ENCODE measurements around the gene SLC7A6.

The SLC7A6 gene

DNA sequence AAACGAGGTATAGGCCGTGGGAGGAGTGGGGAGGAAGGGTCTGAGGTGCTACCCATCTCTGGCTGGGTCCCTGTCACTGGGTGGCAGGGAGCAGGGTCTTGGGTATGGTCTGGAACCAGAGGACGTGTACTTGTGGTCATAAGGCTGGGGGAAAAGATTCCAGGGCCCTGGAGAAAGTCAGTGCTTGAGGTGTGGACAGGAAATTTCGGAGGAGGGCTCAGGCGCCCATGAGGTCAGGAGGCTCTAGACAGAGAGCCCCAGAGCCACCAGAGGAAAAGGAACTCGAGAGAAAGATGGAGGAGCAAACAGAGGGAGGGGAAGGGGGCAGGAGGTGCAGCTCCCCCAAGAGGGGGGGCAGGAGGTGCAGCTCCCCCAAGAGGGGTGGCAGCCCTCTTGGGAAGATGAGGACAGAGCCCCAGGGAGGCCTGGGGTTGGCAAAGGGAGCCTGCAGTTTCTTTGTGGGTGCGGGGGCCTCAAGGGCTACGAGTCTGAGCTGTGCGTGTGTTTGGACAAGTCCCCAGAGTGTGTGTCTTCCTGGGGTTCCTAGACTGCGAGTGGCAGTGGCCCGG, 683 bp upstream of the SLC7A6 start:
- Histone ChIP-seq H3K4me3 (ENCODE audit: low read length, poor library complexity, severe bottlenecking) (peak overlapping the region; percentile 76), H3K36me3 (ENCODE audit: insufficient read depth, low read length) (peaks cover 10% of the 10 kb centered on the region; the same call in 1 of the 2 replicates), H3K9me2 (replicated peaks; ENCODE audit: low read depth, low read length) (no peaks in the 10 kb centered on the region), H3K27me3 (ENCODE audit: insufficient read depth, low read length, poor library complexity, severe bottlenecking) (no peaks in the 10 kb centered on the region), H3K79me2 (ENCODE audit: insufficient read depth, low read length) (peaks cover 42% of the 10 kb centered on the region), H3F3A (ENCODE audit: low read depth) (no peaks in the 10 kb centered on the region), H2AFZ (ENCODE audit: low read length) (peak overlapping the region; percentile 80), H4K20me1 (ENCODE audit: insufficient read depth, low read length, poor library complexity, severe bottlenecking) (peaks cover 9% of the 10 kb centered on the region), H3K4me2 (ENCODE audit: low read depth, low read length, poor library complexity, severe bottlenecking) (peak overlapping the region; percentile 78), H3K9ac (ENCODE audit: low read depth, low read length, poor library complexity, severe bottlenecking) (peak overlapping the region; percentile 89), H3K4me1 (ENCODE audit: insufficient read depth, low read length, poor library complexity, severe bottlenecking) (peaks cover 18% of the 10 kb centered on the region), H3K9me3 (ENCODE audit: insufficient read depth, low read depth, low read length) (no peaks in the 10 kb centered on the region)
- TF ChIP-seq, protein P1, sequence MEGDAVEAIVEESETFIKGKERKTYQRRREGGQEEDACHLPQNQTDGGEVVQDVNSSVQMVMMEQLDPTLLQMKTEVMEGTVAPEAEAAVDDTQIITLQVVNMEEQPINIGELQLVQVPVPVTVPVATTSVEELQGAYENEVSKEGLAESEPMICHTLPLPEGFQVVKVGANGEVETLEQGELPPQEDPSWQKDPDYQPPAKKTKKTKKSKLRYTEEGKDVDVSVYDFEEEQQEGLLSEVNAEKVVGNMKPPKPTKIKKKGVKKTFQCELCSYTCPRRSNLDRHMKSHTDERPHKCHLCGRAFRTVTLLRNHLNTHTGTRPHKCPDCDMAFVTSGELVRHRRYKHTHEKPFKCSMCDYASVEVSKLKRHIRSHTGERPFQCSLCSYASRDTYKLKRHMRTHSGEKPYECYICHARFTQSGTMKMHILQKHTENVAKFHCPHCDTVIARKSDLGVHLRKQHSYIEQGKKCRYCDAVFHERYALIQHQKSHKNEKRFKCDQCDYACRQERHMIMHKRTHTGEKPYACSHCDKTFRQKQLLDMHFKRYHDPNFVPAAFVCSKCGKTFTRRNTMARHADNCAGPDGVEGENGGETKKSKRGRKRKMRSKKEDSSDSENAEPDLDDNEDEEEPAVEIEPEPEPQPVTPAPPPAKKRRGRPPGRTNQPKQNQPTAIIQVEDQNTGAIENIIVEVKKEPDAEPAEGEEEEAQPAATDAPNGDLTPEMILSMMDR (conservative IDR thresholded peaks at IDR 0.05; ENCODE audit: low read length): peak; percentile 77; the same call in 1 of the 2 replicates
- no peak for TF ChIP-seq EZH2phosphoT487 (IDR thresholded peaks at IDR 0.05; ENCODE audit: borderline replicate concordance)

DNA sequence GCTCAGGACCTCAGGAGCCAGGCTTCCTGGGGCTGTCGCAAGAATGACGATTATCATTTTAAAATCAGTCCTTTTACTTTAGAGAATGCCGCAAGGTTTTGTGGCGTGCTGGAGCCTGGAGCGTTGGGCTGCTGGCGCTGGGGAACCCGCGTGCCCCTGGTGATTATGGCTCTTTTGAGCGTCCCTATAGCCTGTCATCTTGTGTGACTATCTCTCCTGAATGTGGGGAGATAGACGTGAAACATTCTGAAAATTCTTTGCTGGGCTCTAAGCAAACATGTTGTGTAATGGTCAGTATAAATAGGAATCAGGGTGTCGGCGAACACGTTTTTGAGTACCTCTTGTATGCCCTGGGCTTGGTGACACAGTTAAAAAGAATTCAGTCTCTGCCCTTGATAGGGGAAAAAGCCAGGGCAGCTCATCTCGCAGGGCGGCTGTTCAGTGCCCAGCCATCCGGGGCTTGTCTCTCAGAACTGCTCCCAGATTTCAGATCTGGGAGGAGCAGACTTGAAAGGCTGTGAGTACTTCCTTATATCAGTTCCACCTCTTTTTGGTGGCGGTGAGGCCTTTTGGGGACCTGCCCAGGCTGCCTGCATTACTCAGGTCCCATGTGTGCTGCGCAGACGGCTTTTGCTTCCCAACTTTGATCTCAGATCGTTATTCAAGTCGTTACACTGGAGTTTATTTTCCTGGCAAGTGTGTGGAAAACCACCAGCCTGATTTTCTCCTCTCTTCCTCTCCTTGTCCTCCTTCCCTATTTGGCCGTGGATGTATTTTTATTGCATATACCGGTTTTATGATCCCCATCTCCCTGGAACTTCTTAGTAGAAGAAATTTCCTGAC, 973 bp downstream of the SLC7A6 start:
- TF ChIP-seq EZH2phosphoT487 (IDR thresholded peaks at IDR 0.05; ENCODE audit: borderline replicate concordance): no peak
- TF ChIP-seq, protein P1 (conservative IDR thresholded peaks at IDR 0.05; ENCODE audit: low read length): no peak
- peaks cover 18% of the 10 kb centered on the region for H4K20me1 ChIP-seq (ENCODE audit: insufficient read depth, low read length, poor library complexity, severe bottlenecking)
- no peaks in the 10 kb centered on the region for H3K36me3 ChIP-seq (ENCODE audit: insufficient read depth, low read length)
- H3K4me1 ChIP-seq (ENCODE audit: insufficient read depth, low read length, poor library complexity, severe bottlenecking): peaks cover 18% of the 10 kb centered on the region
- H3K79me2 ChIP-seq (ENCODE audit: insufficient read depth, low read length): peaks cover 58% of the 10 kb centered on the region
- H3K9ac ChIP-seq (ENCODE audit: low read depth, low read length, poor library complexity, severe bottlenecking): peak overlapping the region; percentile 89
- no peaks in the 10 kb centered on the region for H3F3A ChIP-seq (ENCODE audit: low read depth)
- no peaks in the 10 kb centered on the region for H3K9me3 ChIP-seq (ENCODE audit: insufficient read depth, low read depth, low read length)
- H3K27me3 ChIP-seq (ENCODE audit: insufficient read depth, low read length, poor library complexity, severe bottlenecking): no peaks in the 10 kb centered on the region
- H3K4me3 ChIP-seq (ENCODE audit: low read length, poor library complexity, severe bottlenecking): peak overlapping the region; percentile 76
- peak overlapping the region; percentile 81 for H3K4me2 ChIP-seq (ENCODE audit: low read depth, low read length, poor library complexity, severe bottlenecking)
- peak overlapping the region; percentile 87 for H2AFZ ChIP-seq (ENCODE audit: low read length)
- H3K9me2 ChIP-seq (replicated peaks; ENCODE audit: low read depth, low read length): no peaks in the 10 kb centered on the region

DNA sequence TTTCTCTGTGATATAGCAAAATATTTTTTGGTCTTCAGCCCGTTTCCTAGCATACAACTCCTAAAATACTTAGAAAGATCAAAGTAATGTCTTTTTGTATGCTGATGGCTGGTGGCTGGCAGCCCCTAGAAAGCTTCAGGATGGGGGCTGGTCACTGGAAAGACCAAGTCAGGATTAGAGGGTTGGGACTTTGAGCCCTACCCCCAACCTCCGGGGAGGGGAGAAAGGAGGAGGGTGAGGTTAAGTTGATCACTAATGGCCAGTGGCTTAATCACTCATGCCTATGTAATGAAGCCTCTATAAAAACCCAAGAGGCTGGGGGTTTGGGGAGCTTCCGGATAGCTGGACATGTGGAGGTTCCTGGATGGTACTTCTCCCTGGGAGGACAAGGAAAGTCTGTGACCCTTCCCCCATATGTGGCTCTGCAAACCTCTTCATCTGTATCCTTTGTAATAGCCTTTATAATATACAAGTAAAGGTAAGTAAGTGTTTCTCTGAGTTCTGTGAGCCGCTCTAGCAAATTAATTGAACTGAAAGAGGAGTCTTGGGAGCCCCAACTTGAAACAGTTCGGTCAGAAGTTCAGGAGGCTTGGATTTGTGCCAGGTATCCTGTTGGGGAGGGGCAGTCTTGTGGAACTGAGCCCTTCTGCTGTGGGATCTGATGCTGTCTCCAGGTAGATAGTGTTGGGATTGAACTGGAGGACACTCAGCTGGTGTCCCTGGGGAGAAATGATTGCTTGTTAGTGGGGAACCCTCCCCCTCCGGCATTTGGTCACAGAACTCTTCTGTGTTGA, 3.5 kb downstream of the SLC7A6 start:
- H4K20me1 ChIP-seq (ENCODE audit: insufficient read depth, low read length, poor library complexity, severe bottlenecking): peaks cover 22% of the 10 kb centered on the region
- peaks cover 83% of the 10 kb centered on the region for H3K79me2 ChIP-seq (ENCODE audit: insufficient read depth, low read length)
- no peaks in the 10 kb centered on the region for H3K9me2 ChIP-seq (replicated peaks; ENCODE audit: low read depth, low read length)
- H3K9ac ChIP-seq (ENCODE audit: low read depth, low read length, poor library complexity, severe bottlenecking): peak overlapping the region; percentile 30
- no peak for TF ChIP-seq EZH2phosphoT487 (IDR thresholded peaks at IDR 0.05; ENCODE audit: borderline replicate concordance)
- TF ChIP-seq, protein P1 (conservative IDR thresholded peaks at IDR 0.05; ENCODE audit: low read length): no peak
- no peaks in the 10 kb centered on the region for H3K27me3 ChIP-seq (ENCODE audit: insufficient read depth, low read length, poor library complexity, severe bottlenecking)
- no peaks in the 10 kb centered on the region for H3K36me3 ChIP-seq (ENCODE audit: insufficient read depth, low read length)
- H3F3A ChIP-seq (ENCODE audit: low read depth): no peaks in the 10 kb centered on the region
- no peak overlapping the region for H2AFZ ChIP-seq (ENCODE audit: low read length)
- H3K4me1 ChIP-seq (ENCODE audit: insufficient read depth, low read length, poor library complexity, severe bottlenecking): peaks cover 25% of the 10 kb centered on the region
- H3K9me3 ChIP-seq (ENCODE audit: insufficient read depth, low read depth, low read length): no peaks in the 10 kb centered on the region
- H3K4me3 ChIP-seq (ENCODE audit: low read length, poor library complexity, severe bottlenecking): no peak overlapping the region
- H3K4me2 ChIP-seq (ENCODE audit: low read depth, low read length, poor library complexity, severe bottlenecking): peak overlapping the region; percentile 43
